ENCODE measurements around the gene HERC4.

HERC4 gene

DNA sequence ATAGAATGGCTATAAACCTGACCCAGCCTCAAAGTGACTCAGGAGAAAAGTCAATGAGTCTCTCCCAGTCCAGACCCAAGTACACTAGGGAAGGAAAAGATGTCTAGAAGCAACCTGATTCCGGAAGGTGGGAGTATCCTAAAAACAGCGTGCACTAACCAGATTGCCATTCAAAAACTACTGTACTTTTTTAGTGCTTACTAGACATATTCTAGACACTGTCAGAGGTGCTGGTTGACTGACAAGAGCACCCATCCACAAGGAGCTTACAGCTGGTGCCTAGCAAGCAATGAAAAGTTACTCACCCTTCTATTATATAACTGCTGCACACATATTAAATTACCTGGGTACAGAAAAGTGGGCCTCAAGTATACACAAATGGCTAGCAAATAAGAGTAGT lies 109.6 kb downstream of the HERC4 start:
- DNase-seq (ENCODE audit: low spot score): no peak

DNA sequence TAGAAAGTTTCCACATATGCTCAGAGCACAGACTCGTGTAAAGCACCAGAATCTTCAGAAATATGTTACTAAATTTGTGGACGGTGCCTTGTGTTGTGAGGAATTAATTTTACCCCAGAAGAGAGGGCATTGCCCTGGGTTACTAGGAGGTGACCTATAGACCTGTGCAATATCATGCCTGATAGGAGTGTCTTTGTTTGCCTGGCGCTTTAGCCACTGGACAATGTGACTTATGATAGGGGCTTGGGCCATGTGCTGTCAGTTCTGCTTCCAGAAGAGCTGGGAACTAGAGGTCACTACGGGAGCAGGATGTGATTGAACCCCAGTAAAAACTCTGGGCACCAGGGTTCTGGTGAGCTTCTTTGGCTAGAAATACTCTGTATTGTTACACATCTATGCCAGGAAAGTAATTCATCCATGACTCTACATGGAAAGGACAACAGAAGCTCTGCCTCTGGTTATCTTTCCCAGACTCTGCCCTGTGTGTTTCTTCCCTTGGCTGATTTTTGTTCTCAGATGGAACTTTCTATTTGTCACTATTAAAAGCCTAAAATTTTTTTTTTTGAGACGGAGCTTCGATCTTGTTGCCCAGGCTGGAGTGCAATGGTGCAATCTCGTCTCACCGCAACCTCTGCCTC lies 115.1 kb downstream of the HERC4 start:
- DNase-seq (ENCODE audit: low spot score): no peak

DNA sequence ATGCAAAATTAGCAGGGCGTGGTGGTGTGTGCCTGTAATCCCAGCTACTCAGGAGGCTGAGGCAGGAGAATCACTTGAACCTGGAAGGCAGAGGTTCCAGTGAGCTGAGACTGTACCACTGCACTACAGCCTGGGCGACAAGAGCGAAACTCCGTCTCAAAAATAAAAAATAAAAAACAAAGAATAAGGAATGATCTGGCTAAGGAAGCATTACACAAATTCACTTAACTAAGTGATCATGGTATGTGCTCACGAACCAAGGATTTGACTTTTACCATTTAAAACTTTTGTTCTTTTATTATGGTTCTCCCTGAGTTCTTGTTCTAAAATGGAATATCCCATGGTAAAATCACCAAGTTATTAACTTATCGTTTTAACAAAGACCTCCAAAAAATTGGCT lies 119.5 kb downstream of the HERC4 start:
- no peak for DNase-seq (ENCODE audit: low spot score)

DNA sequence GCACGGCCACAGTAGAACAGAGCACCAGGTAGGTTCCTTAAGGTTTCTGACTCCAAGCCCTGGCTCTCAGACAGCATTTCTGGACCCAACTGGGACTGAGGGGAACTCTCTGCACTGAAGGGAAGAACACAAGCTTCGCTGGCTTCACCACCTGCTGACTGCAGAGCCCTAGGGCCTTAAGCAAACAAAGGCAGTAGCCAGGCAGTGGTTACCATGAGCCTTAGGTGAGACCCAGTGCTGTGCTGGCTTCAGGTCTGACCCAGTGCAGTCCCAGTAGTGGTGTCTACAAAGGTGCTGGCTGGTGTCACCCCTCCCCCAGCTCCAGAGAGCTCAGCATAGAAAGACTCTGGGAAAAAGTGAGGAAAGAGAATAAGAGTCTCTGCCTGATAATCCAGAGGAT lies 131.2 kb downstream of the HERC4 start:
- no peak for DNase-seq (ENCODE audit: low spot score)

DNA sequence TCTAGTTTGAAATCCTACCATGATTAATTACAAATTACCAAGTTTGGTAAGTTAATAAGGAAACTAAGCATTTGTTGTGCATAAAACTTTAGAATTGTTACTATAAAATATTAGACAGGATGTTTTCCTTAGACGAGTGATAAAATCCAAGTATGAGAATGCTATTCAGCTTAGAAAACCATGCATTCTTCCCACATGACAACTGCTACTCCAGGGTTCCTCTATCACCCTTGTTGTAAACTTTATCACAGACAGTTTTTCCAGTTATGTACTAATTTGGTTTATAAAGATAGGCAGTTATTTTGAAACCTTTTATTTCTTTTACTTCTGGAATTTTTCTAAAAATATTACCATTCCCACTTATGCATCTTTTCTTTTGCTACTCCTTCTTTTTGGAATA lies 138.7 kb downstream of the HERC4 start:
- no peak for DNase-seq (ENCODE audit: low spot score)

DNA sequence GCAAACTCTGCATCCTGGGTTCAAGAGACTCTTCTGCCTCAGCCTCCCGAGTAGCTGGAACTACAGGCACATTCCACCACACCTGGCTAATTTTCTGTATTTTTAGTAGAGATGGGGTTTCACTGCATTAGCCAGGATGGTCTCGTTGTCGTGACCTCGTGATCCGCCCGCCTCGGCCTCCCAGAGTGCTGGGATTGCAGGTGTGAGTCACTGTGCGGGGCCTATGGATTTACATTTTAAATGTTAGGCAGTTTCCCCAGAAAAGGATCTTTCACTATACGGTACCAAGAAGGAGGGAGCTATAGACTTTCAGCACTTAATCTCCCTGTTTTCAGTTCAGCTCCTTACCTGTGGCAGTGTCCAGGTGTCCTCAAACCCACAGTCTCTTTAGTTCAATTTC lies 139.9 kb downstream of the HERC4 start:
- DNase-seq (ENCODE audit: low spot score): no peak

DNA sequence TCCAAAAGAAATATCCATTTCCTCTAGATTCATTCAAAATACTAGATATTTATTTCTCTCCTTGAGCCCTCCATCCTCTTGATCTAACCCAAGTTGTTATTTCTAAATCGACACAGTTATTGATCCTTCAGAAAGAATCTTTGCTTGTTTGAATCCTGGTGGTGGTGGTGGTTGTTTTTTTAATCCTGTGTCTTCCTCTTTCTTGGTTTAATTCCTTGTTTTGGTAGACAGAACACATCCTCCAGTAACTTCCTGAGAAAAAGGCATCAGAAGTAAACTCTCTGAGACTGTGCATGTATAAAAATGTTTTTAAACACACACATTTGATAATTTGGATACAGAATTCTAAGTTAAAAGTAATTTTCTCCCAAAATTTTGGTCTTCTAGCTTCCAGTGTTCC lies 140.7 kb downstream of the HERC4 start:
- no peak for DNase-seq (ENCODE audit: low spot score)

DNA sequence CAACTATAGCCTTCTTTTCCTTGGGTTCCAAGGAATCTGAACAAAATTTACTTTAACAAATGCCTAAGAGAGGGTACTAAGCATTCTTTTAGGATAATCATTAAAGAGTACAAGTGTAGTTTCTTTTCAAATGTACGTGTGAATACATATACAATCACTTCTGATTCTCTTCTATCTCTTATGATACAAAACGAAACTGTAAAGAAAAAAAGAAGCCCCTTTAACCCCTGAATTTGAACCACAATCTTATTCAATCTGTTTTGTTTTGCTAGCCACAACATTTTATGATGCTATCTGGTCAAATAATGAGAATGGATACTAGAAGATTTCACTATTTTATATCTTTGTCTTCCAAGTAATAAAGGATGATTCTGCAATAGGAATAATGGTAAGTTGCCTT lies 141.9 kb downstream of the HERC4 start:
- no peak for DNase-seq (ENCODE audit: low spot score)

DNA sequence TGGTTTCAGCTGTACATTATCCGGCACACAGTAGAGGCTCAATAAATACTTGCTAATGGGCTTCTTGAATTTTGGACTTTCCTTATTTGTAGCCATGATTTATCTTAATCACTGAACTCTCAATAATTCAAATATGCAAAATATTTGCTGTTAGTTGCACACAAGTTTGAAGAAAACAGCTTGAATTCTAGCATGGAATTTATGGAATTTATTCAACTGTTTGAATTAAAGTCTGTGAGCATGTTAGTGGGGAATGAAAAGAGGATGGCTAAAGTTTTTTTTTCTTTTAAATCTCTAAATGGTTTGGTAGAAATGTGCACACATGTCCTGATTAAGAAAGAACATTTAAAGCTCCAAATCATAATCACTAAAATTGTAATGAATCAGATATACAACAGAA lies 148.1 kb downstream of the HERC4 start:
- no peak for DNase-seq (ENCODE audit: low spot score)

DNA sequence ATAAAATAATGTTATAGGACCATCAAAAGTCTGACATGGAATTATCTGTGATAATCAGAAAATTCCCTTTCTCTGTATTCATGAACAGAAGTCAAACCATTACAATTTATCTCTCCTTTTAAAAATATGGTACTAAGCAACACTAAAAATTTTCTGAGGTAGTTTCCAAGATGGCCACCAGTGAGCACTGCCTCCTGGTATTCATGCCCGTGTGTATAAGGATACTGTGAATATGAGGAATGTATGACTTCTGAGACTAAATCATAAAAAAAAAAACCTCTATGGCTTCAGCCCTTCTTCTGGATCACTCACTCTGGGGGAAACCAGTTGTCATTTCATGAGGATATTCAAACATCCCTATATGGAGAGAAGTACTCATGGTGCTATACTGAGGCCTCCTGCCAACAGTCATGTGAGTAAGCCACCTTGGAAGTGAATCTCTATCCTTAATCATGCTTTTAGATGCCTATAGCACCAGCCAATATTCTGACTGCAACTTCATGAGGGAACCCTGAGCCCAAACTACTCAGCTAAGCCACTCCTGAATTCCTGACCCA lies 149.6 kb downstream of the HERC4 start:
- no peak for DNase-seq (ENCODE audit: low spot score)

DNA sequence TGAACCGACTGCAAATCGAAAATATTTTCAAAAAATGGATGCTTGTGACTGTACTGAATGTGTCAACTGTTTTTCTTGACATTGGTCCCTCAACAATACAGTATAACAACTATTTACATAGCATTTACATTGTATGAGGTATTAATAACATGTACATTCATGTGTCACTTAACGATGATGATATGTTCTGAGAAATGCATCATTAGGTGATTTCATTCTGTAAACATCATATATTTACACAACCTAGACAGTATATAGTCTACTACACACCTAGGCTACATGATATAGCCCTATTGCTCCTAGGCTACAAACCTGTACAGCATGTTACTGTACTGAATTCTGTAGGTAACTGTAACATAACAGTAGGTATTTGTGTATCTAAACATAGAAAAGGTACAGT lies 150.9 kb downstream of the HERC4 start:
- DNase-seq (ENCODE audit: low spot score): no peak

DNA sequence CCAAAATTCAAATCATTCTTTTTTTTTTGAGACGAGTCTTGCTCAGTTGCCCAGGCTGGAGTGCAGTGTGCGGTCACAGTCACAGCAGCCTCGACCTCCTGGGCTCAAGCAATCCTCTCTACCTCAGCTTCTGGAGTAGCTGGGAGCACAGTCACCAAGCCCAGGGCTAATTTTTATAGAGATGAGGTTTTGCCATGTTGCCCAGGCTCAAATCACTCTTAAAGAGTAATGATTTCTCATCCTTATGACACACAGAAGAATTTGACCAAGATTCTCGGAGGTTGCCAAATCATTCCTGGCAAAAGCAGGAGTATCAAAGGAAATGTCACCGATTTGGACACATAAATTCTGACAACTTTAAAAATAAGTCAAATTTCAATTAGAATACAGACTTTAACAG lies 151.5 kb downstream of the HERC4 start:
- DNase-seq (ENCODE audit: low spot score): no peak

DNA sequence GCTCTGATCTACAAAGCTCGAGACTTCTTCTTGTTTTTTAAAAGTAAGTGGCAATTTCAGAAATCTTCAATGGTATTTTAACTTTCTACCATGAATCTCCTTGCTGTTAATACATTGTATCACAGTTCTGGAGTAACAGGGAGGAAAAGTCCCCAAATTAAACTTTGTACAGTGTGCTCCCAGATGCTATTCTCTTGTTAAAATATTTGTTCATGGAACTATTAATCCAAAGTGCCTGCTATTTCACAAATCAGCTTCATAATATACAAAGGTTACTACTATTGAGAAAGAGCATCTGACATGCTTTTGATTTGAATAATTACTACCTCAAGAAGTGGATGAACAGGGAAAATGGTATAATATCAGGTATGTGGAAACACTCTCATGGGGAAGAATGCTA lies 154.0 kb downstream of the HERC4 start:
- no peak for DNase-seq (ENCODE audit: low spot score)

DNA sequence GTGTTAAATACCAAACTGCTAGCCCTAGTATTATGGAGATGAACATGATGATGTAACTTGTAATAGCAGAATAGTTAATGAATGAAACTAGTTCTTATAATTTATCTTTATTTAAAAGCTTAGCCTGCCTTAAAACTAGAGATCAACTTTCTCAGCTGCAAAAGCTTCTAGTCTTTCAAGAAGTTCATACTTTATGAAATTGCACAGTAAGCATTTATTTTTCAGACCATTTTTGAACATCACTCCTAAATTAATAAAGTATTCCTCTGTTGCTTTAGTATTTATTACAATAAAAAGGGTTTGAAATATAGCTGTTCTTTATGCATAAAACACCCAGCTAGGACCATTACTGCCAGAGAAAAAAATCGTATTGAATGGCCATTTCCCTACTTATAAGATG lies 157.4 kb downstream of the HERC4 start:
- no peak for DNase-seq (ENCODE audit: low spot score)

DNA sequence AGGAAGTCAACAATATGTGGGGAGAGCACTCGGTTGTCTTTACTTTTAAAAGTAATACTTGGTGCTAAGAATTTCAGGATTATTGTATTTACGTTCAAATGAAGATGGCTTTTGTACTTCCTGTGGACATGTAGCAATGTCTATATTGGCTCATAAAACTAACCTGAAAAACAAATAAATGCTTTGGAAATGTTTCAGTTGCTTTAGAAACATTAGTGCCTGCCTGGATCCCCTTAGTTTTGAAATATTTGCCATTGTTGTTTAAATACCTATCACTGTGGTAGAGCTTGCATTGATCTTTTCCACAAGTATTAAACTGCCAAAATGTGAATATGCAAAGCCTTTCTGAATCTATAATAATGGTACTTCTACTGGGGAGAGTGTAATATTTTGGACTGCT lies 157.9 kb downstream of the HERC4 start:
- DNase-seq (ENCODE audit: low spot score): no peak

DNA sequence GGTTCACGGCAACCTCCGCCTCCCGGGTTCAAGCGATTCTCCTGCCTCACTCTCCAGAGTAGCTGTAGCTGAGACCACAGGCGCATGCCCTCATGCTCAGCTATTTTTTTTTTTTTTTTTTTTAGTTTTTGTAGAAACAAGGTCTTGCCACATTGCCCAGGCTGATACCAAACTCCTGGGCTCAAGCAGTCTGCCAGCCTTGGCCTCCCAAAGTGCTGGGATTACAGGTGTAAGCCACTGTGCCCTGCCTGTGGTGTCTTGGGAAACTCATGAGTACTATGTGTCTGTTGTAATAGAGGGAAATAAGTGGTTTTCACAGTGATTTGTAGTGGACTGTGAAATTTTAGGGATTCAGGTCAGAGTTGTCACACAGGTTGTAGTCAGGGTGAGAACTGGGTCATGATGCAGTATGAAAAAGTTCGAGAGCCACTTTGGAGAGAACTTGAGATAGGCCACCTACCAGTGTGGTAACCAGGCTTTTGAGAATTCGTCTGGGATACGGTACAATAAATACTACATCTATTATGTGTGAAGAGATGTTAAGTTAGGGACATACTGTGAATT lies 160.2 kb downstream of the HERC4 start:
- DNase-seq (ENCODE audit: low spot score): no peak

DNA sequence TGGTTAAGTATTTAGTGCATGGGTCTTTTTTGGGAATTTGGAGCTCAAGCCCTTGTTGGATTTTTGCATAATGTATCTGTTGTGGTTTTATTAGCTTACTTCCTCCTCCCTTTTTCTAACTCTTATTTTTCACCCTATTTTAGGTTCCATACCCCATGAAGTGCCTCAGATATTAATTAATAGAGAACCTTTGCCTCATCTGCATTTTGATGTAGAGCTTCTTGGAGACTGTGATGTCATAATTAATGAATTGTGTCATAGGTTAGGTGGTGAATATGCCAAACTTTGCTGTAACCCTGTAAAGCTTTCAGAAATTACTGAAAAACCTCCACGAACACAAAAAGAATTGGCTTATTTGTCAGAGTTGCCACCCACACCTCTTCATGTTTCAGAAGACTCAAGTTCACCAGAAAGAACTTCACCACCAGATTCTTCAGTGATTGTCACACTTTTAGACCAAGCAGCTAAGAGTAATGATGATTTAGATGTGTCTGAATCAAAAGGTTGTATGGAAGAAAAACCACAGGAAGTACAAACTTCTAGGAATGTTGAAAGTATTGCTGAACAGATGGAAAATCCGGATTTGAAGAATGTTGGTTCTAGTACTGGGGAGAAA lies 162.6 kb downstream of the HERC4 start:
- DNase-seq (ENCODE audit: low spot score): no peak

DNA sequence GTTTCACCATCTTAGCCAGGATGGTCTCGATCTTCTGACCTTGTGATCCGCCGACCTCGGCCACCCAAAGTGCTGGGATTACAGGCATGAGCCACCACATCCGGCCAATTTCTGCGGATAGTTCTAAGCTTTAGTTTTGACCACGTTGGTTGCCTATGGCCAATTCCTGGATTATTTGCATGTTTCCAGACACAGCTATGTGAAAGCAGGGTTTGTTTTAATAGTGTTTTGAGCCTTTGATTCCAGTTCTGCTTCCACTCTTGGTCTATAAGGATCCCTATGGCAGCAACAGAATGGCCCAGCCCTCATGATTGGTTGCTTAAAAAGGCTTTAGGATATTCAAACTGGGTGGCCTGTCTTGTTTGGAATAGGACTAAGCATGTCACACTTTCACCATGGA lies 171.5 kb downstream of the HERC4 start:
- DNase-seq (ENCODE audit: low spot score): no peak

DNA sequence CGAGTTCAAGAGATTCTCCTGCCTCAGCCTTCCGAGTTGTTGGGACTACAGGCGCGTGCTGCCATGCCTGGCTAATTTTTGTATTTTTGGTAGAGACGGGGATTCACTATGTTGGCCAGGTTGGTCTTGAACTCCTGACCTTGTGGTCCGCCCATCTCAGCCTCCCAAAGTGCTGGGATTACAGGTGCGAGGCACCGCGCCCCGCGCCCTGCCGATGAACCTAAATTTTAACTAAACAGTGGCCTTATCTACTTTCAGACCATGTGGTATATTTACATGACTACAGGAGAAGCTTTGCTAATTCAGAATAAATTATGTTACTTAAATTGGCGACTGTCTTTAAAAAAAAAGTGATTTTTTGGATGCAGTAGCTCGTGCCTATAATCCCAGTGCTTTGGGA lies 181.4 kb downstream of the HERC4 start:
- no peak for DNase-seq (ENCODE audit: low spot score)

DNA sequence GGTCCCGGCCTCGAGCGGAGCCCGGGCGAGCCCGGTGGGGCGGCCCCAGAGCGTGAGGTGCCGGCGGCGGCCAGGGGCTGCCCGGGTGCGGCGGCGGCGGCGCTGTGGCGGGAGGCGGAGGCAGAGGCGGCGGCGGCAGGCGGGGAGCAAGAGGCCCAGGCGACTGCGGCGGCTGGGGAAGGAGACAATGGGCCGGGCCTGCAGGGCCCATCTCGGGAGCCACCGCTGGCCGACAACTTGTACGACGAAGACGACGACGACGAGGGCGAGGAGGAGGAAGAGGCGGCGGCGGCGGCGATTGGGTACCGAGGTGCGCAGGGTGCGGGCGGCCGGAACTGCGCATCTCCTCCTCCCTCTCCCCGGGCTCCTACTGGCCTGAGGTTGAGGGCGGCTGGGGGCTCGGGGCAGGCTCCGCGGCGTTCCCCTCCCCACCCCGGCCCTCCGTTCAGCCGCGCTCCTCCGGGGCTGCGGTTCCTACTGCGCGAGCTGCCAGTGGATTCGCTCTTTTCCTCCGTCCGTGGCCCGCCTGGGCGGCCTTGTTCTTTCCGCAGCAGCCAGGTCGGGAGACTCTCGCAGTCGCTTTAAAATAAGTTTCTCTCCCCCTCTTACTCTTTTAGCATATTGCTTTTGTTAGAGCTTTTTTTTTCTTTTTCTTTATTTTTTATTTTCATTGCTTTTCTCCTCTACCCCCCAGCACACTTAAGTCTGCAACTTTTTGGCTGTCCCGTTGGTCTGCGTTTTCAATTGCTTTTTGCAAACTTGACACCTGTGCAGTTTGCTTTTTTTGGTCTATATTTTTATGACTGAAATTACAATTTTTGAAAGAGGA lies 190.0 kb downstream of the HERC4 start:
- peak; percentile 81 for DNase-seq (ENCODE audit: low spot score)

DNA sequence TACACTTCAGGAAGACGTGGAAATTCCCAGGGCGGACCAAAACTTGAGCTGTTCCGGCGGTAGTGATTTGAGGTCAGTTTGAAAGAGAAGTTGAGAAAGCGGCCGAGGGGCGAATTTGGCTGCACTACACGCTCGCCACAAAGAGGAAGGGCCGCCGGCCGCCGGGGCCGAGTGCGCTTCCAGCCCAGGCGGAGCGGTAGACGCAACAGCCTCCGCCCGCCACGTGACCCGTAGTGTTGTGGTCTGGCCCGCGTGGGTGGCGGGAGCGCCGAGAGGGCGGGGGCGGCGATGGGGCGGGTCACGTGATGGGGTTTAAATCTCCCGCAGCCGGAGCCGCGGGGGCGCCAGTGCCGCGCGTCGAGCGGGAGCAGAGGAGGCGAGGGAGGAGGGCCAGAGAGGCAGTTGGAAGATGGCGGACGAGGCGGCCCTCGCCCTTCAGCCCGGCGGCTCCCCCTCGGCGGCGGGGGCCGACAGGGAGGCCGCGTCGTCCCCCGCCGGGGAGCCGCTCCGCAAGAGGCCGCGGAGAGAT lies 190.7 kb downstream of the HERC4 start, which contains the start of gene SIRT1:
TSS of gene SIRT1 (plus strand) at position 344 of the 529 bp plus-strand sequence. CDS start at position 410, 66 bp downstream.
- DNase-seq (ENCODE audit: low spot score): peak; percentile 90

DNA sequence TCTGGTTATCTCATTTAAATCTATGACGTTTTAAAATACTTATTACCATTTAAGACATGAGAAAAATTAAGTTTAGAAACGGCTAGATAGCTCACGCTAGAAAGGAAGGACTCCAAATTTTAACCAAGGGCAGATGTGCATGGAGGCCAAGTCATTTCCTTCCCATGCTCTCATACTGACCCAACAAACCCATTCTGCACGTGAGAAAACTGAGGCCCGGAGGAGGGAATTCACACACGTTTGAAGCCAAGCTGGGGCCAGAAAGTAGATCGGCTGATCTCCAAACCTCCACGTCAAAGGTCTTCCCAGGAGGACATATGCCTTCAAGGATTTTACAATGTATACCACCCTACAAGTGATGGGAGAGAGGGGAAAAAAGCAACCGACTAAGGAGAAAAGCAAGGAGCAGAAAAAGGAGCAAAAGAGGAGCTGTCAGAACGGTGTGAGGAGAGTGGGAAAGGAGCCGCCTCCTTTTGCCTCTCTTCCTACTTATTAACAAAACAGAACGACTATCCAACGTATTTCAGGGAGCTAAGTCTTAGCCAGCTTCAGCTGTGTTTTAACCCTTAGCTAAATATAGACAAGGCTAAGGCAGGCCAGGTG lies 191.3 kb downstream of the HERC4 start:
- no peak for DNase-seq (ENCODE audit: low spot score)

All from SW480 (cell line).